Measurements from ENCODE around the gene HIRA. TPM values are rescaled to one million over a fixed set of nuclear protein-coding genes. Genes with fewer than 3 reads are reported as not detected.

Gene HIRA
- total and polyA plus RNA-seq, 2 of the 8 experiments (the other 6 are each of a cell fraction or from before 2014, with no cell fraction given), result 34.9 to 67.2 TPM

GRCh38 chr22:19361501-19362103 lies 69.9 kb downstream of the HIRA start:
- POLR2A ChIA-PET (ENCODE audit: partially characterized antibody), result no interaction called here
- Histone ChIP-seq H3K4me1 (replicated peaks in 1 of 4; ENCODE audit: control insufficient read depth in 3 of 4, insufficient read depth in 4 of 4, low read length in 3 of 4) (no peaks in the 10 kb centered on the region), H2BK12ac (ENCODE audit: low read depth, low read length) (no peak overlapping the region), H3K9me3 (ENCODE audit: insufficient read depth in 2 of 2, low read depth in 1 of 2, low read length in 1 of 2) (no peaks in the 10 kb centered on the region), H4K91ac (replicated peaks; ENCODE audit: insufficient read length, low read length) (no peak overlapping the region), H3K14ac (ENCODE audit: insufficient read length) (no peak overlapping the region), H3K4me2 (ENCODE audit: insufficient read depth in 1 of 2, low read depth in 2 of 2, low read length in 2 of 2) (no peak overlapping the region), H4K5ac (ENCODE audit: insufficient read length, low read depth, low read length) (no peak overlapping the region), H2AFZ (ENCODE audit: low read length) (no peak overlapping the region), H3K79me1 (ENCODE audit: low read depth, low read length) (no peaks in the 10 kb centered on the region), H2BK120ac (replicated peaks; ENCODE audit: low read depth, low read length) (no peak overlapping the region), H2AK5ac (ENCODE audit: low read depth, low read length) (no peak overlapping the region), H3K23me2 (ENCODE audit: low read depth, low read length) (no peaks in the 10 kb centered on the region), H3K79me2 (ENCODE audit: control insufficient read depth in 1 of 2, insufficient read depth in 2 of 2, low read length in 2 of 2) (no peaks in the 10 kb centered on the region), H3K27ac (ENCODE audit: low read depth, low read length) (no peak overlapping the region), H2BK5ac (ENCODE audit: low read depth, low read length) (no peak overlapping the region), H2BK20ac (ENCODE audit: low read length) (no peak overlapping the region), H3K9ac (replicated peaks in 1 of 4; ENCODE audit: extremely low read depth in 1 of 4, low read depth in 3 of 4, low read length in 3 of 4) (no peak overlapping the region), H4K8ac (ENCODE audit: extremely low read depth, insufficient read depth, low read length) (no peak overlapping the region), H2BK15ac (ENCODE audit: low read length) (no peak overlapping the region), H4K20me1 (replicated peaks in 1 of 2; ENCODE audit: control insufficient read depth in 1 of 2, insufficient read depth in 2 of 2, low read length in 2 of 2) (peaks cover 0 to 10% of the 10 kb centered on the region in 2 experiments), H3K56ac (replicated peaks; ENCODE audit: insufficient read length, low read depth, low read length) (no peak overlapping the region), H3K18ac (ENCODE audit: extremely low read depth, low read length) (no peak overlapping the region), H3K23ac (ENCODE audit: insufficient read length) (no peak overlapping the region), H3K36me3 (ENCODE audit: control insufficient read depth in 2 of 4, insufficient read depth in 4 of 4, low read length in 3 of 4) (peaks cover 30 to 47% (median 39%) of the 10 kb centered on the region in 4 experiments), H3K27me3 (replicated peaks in 1 of 4; ENCODE audit: control insufficient read depth in 3 of 4, extremely low read depth in 1 of 4, insufficient read depth in 3 of 4, low read length in 3 of 4) (no peaks in the 10 kb centered on the region), H3K4ac (replicated peaks; ENCODE audit: insufficient read length, low read depth, low read length) (no peak overlapping the region), H3K4me3 (ENCODE audit: extremely low read depth in 1 of 4, insufficient read depth in 2 of 4, low read depth in 3 of 4, low read length in 4 of 4) (no peak overlapping the region)
- FAIRE-seq (no peak), DNase-seq (ENCODE audit: low read depth in 1 of 2, low spot score in 2 of 2) (no peak)
- CTCF ChIA-PET (ENCODE audit: partially characterized antibody), result interaction anchor here (1.1 kb wide), 1 partner anchor 111 kb away, joined by 3 read pairs; no protein-coding TSS in a partner anchor
- 94% methylated on average over 7 of the region's 7 CpGs; no CpG with 5 or more reads in 1 of the 2 experiments for WGBS, 2 experiments (ENCODE audit: extremely low coverage in 1 of 2, insufficient coverage in 1 of 2, insufficient read length in 1 of 2, insufficient replicate concordance in 2 of 2, low coverage in 1 of 2, low lambda C conversion rate in 2 of 2, missing lambda C conversion rate in 1 of 2)
- TF ChIP-seq USF2 (IDR thresholded peaks at IDR 0.05; ENCODE audit: low read length), result no peak
- no peak for TF ChIP-seq SP2 (IDR thresholded peaks at IDR 0.05; ENCODE audit: low read length)
- no peak for TF ChIP-seq RXRA (IDR thresholded peaks at IDR 0.05; ENCODE audit: insufficient read depth, low read depth, low read length)
- TF ChIP-seq SRF (IDR thresholded peaks at IDR 0.05; ENCODE audit: low read depth, low read length), result no peak
- TF ChIP-seq RFX5 (IDR thresholded peaks at IDR 0.05; ENCODE audit: borderline replicate concordance, low read depth, low read length), result no peak
- no peak for TF ChIP-seq RAD21 (IDR thresholded peaks at IDR 0.05 in 1 of 2, conservative IDR thresholded peaks at IDR 0.05 in 1 of 2; ENCODE audit: low read depth in 2 of 2, low read length in 2 of 2)
- no peak for TF ChIP-seq JUND (IDR thresholded peaks at IDR 0.05; ENCODE audit: low read length)
- no peak for TF ChIP-seq TAF7 (optimal IDR thresholded peaks at IDR 0.05; ENCODE audit: borderline replicate concordance, low read depth, low read length)
- no peak for TF ChIP-seq YY1 (IDR thresholded peaks at IDR 0.05; ENCODE audit: low read depth, low read length)
- no peak for TF ChIP-seq CBX5 (IDR thresholded peaks at IDR 0.05; ENCODE audit: low read depth, low read length)
- TF ChIP-seq BACH1 (IDR thresholded peaks at IDR 0.05; ENCODE audit: low read length), result no peak
- no peak for TF ChIP-seq CTBP2 (IDR thresholded peaks at IDR 0.05; ENCODE audit: borderline replicate concordance, insufficient read depth, insufficient read length, low read length)
- TF ChIP-seq CREB1 (IDR thresholded peaks at IDR 0.05), result no peak
